Measurements from ENCODE around the gene MEG3.
A peak's percentile ranks its signal among the peaks of the same experiment; 100 is the strongest.

MEG3 gene

GRCh38 chr14:100882026-100882967 is 56.4 kb downstream of the MEG3 start:
- no peak for DNase-seq

GRCh38 chr14:100882991-100883788 is 57.3 kb downstream of the MEG3 start:
- no peak for DNase-seq

- no peak for DNase-seq
These were observed 57.8 kb downstream of the MEG3 start for GRCh38 chr14:100883789-100884101.

GRCh38 chr14:100884456-100884855 is 58.5 kb downstream of the MEG3 start:
- DNase-seq: no peak

- no peak for DNase-seq
These were observed 59.3 kb downstream of the MEG3 start for GRCh38 chr14:100885196-100885595.

GRCh38 chr14:100885617-100886016 is 59.7 kb downstream of the MEG3 start:
- DNase-seq: peak; percentile 11

GRCh38 chr14:100887728-100888335 is 61.9 kb downstream of the MEG3 start:
- peak; percentile 42 for DNase-seq

GRCh38 chr14:100888789-100889315 is 62.9 kb downstream of the MEG3 start:
- DNase-seq: no peak

GRCh38 chr14:100889641-100890040 is 63.7 kb downstream of the MEG3 start:
- no peak for DNase-seq

- DNase-seq: no peak
These were observed 64.3 kb downstream of the MEG3 start for GRCh38 chr14:100890061-100890850.

GRCh38 chr14:100891051-100891450 is 65.1 kb downstream of the MEG3 start:
- no peak for DNase-seq

- DNase-seq: no peak
These were observed 65.9 kb downstream of the MEG3 start for GRCh38 chr14:100891501-100892445.

GRCh38 chr14:100892496-100893227 is 66.7 kb downstream of the MEG3 start:
- DNase-seq: no peak

- DNase-seq: no peak
These were observed 67.3 kb downstream of the MEG3 start for GRCh38 chr14:100893228-100893601.

GRCh38 chr14:100893760-100894159 is 67.8 kb downstream of the MEG3 start:
- no peak for DNase-seq

GRCh38 chr14:100894416-100894815 is 68.5 kb downstream of the MEG3 start:
- no peak for DNase-seq

- no peak for DNase-seq
These were observed 69.5 kb downstream of the MEG3 start for GRCh38 chr14:100895411-100895810.

- DNase-seq: no peak
These were observed 70.6 kb downstream of the MEG3 start for GRCh38 chr14:100896369-100897060.

- DNase-seq: no peak
These were observed 72.5 kb downstream of the MEG3 start for GRCh38 chr14:100898465-100898864.

Data from fibroblast of skin of back (primary cell).